ENCODE data around the gene MRPL28.
"Not testable (repeated sequence)": the region's sequence is repeated elsewhere in the genome, so short reads cannot be mapped to it uniquely, and the experiment has no call there.

The MRPL28 gene

DNA sequence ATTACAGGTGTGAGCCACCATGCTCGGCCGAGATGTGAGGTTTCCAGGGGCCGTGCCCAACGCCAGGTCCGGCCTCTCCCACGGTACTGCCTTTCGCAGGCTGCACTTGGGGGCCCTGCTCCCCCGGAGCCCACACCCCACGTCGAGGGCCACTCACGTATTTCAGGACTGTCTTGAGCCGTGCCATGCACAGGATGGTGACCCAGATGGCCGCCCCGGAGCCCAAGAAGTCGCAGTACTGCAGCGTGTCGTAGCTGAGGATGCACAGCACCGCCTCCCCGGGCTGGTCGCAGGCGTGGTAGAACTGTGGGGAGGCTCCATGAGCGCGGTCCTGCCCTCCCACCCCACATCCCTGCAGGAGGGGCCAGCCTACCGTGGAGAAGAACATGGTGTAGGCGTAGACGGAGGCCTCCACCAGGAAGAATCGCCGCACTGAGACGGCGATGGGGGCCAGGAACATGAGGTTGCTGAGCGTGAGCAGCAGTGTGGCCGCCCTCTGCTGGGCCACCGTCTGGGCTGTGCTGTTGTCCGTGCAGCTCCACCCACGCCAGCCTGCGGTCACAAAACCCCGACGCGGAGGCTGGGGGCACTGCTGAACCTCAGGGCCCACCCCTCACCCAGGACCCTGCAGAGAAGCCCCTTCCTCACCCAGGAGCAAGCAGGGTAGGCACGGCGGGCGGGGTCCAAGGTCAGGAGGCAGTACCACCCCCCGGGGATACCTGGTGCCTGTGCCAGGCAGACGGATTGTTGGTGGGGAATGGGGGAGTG, 3.7 kb upstream of the MRPL28 start:
- DNase-seq (ENCODE audit: low read depth in 2 of 2), result no peak

- no peak for DNase-seq (ENCODE audit: low read depth in 2 of 2)
Measured at GRCh38 chr16:373020-373598, 2.8 kb upstream of the MRPL28 start.

DNA sequence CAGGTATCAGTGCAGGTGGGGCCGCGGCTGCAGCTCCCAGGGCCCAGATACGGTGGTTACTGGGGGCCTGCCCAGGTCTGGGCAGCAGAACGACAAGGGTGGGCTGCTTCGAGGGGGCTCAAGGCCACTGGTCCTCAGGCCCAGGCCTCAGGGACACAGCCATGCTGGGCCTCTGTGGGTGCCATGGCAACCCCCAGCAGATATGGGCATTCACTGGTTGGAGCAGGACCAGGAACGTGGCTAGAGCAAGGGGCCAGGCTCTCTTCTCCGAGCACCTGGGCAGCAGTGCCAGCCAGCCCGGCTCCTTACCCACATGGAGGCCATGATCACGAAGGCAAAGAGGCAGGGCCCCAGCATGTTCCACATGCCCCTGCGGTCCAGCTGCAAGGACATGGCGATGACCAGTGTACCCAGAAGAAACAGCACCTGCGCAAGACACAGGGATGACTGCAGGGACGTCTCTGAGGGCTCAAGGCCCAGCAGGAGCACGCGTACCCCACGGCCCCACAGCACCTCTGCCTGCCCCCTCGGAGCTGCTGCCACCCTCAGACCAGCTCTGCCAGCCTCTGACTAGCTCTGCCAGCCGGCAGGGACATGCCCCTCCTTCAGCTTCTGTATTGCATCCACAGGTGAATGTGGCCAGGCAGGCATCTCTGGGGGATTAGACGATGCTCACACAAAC, 2.1 kb upstream of the MRPL28 start:
- no peak for DNase-seq (ENCODE audit: low read depth in 2 of 2)

DNA sequence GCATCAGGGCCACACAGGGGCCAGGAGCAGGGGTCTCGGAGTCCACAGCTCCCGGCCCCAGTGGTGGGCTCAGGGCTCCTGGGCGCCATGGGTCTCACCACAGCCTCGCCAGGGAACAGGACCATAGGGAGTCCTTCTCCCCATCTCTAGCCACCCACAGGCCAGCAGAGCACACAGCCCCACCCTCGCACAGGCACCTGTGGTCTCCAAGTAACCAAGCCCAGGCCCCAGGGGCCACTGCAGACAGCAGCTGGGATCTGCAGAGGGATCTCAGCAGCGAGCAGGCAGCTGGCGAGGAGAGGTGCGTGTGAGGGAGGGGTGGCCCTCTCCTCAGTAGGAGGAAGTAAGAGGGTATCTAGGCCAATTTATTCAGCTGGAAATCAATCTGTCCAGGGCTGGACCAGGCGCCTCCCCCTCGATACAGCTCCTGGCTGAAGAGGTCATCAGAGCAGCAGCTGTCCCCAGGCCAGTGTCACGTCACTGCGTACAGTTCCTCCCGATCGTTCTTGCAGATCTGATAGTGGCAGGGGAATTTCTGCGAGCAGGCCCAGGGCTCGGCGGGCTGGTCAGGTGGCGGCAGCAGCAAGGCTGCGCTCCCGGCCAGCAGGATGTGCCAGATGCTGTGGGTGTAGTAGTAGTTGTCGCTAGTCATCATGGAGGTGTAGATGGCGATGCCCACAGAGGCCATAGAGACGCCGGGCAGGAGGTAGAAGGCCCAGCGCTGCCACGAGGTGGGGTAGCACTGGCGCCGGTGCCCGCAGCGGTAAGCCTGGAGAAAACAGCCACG, 1.4 kb upstream of the MRPL28 start:
- DNase-seq (ENCODE audit: low read depth in 2 of 2), result no peak

GRCh38 chr16:370979-371514, 709 bp upstream of the MRPL28 start:
- no peak for DNase-seq (ENCODE audit: low read depth in 2 of 2)

DNA sequence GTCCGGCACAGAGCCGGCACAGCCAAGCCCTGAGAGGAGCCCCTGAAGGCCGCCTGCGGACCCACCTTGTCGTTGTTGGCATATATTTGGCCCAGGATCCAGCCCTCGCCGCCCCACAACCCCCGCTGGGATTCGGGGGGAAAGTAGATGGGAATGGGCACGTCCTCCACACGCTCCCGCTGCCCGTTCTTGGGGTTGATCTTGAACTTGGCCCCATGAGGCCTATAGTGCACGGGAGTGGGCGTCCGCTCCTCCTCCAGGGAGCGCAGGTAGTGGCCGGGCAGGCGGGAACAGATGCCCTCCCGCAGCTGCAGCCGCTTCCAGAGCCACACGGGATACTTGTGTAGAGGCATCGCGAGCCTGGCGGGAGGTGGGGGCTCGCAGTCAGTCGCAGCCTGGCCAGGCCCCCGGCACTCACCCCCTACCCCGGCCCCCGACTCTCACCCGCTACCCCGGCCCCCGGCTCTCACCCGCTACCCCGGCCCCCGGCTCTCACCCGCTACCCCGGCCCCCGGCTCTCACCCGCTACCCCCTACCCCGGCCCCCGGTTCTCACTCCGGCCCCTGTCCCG, 387 bp downstream of the MRPL28 start:
- no peak for DNase-seq (ENCODE audit: low read depth in 2 of 2)

DNA sequence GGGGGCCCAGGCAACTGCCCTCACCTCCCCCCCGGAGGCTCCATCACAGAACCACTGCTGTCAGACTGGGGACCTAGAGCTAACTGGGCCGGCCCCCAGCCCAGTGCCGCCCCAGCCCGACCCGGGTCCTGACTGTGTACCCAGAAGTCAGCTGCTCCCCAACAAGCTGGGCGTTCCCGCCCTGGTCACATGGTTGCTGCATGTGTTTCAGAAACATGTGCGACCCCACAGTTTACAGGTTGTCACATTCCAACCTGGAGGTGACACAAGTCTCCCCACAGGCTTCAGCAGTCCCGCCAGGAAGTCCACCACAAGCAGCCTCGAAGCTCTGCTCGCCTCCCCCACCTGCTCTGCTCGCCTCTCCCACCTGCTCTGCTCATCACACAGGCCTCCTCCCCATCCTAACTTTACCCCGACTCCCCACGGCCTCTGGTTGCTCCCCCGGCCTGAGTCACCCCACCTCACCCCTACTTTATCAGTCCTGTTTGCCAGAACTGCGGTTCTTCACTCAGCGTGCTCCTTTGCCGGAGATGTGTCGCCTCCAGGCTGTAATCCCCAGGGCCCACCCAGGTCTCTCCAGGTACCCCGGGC, 968 bp downstream of the MRPL28 start:
- DNase-seq (ENCODE audit: low read depth in 2 of 2), result no peak

- no peak for DNase-seq (ENCODE audit: low read depth in 2 of 2)
Measured at GRCh38 chr16:368388-369158, 1.8 kb downstream of the MRPL28 start.

DNA sequence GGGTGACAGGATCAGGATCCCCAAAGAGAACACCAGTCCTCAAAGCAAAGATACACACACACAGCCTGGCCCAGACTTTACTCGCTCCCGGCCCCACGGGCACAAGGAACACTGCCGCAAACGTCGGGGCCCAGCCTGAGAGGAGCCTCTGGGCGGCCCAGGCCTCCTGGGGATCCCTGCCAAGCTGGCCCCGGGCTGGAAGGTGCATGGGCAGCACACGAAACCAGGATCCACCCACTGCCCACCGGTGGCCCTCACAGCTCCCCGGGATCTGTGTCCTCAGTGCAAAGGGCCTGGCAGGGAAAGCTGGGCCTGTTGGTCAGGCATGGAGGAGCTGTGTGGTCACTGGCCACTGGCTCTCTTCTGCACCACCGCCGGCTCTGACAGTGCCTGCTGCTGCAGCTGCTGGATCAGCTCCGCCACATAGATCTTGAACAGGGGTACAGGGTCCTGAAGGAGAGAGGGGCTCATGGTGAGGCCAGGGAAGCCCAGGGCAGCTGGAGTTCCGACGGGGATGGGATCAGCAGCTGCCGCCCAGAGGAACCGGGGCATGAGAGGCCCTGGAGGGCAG, 2.9 kb downstream of the MRPL28 start:
- no peak for DNase-seq (ENCODE audit: low read depth in 2 of 2)

- DNase-seq (ENCODE audit: low read depth in 2 of 2), result no peak
Measured at GRCh38 chr16:366476-366875, 3.9 kb downstream of the MRPL28 start.

- DNase-seq (ENCODE audit: low read depth in 2 of 2), result no peak
Measured at GRCh38 chr16:364595-365491, 5.5 kb downstream of the MRPL28 start.

DNA sequence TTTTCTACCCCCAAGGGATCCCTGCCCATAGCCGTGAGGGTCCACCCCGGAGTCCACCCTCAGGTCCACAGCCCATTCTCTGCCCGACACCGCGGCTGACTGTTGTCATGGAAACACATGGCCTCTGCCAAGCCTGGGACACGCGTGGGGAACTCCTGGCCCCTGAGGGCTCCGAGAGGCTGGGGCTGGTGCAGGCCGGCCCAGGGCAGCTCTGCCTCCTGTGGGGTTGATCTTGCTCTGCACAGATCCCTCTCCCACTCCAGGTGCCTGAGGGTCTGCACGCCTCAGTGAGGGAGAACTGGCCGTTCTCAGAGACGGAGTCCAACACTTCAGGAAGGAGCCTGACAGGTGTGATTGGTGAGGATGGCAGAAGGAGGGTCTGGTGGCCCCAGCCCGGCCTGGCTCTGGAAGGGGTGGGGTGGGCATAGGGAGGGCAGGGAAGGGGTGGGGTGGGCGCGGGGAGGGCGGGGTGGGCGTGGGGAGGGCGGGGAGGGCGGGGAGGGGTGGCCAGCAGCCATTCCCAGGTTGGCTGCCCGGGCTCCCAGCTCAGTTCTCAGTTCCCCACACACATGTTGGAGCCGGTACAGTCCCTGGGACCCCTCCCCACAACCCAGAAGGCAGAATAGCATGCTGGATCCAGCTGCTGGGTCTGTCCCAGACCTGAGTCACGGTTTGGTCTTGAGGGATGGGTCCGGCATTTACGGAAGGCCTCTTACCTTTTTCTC, 6.4 kb downstream of the MRPL28 start:
- no peak for DNase-seq (ENCODE audit: low read depth in 2 of 2)

DNA sequence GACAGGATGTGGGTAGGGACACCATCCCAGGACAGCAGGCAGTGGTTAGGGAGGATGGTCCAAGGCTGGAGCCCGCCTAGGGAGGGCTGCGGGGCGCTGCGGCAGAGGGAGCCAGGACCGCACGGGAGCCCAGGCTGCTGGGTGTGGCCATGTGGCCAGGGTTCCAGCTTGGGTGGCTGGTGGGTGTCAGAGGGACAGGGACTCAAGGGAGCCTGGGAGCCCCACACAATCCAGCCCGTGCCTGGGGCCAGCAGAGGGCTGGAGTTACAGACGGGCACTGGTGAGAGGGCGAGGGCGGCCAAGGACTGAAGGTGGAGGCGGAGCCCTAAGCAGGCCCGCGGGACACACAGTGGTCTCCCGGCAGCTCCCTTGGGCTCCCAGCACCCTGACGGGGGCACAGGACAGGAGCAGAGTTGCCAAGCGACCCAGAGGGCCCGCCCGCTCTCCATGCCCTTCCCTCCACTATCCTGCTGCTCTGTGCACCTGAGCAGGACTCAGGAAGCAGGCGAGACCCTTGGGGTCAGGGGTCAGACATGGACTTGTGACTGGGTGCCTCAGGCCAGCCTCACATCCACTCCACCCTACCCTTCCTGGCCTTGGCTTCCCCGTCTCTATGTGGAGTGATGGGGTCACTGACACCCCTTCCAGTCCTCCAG, 7.1 kb downstream of the MRPL28 start:
- DNase-seq (ENCODE audit: low read depth in 2 of 2), result no peak

- DNase-seq (ENCODE audit: low read depth in 2 of 2), result not testable (repeated sequence)
Measured at GRCh38 chr16:362702-362999, 7.7 kb downstream of the MRPL28 start.

DNA sequence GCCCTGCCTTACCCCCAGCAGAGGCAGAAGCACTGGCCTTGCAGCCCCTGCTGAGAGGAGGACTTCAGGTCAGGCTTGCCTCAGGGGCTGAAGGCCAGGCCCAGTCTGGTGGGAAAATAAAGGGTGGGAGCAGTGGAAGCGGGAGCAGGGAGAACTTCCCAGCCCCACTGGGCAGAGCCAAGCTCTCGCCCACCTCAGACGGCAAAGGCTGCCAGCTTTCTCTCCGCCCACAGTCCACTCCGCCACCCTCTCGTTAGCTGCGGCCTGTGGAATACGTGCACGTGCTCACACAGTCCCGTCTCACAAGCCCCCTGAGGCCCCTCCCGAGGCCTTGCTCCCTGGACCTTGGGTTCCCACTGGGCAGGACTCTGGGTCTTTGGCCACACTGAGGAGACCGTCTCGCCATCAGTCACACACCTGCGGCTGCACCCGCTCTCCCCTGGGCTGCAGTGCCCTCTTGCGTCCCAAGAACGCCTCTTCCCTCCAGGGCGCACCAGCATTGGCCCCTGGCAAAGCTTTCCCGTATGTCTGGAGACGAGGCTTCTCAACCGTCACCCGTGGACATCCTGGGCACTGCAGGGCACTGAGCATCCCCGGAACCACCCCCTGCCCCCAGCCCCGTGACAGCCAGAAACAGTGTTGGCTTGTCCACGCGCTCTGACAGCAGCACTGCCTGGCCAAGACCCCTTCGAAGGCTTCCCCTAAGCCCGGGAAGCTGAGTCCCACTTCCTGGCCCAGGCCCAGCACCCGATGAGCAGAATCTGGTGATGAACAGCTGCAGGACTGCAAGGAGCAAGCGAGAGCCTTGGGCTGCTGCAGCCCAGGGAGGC, 8.3 kb downstream of the MRPL28 start:
- DNase-seq (ENCODE audit: low read depth in 2 of 2), result peak in 1 of 2 donors; percentile 44

DNA sequence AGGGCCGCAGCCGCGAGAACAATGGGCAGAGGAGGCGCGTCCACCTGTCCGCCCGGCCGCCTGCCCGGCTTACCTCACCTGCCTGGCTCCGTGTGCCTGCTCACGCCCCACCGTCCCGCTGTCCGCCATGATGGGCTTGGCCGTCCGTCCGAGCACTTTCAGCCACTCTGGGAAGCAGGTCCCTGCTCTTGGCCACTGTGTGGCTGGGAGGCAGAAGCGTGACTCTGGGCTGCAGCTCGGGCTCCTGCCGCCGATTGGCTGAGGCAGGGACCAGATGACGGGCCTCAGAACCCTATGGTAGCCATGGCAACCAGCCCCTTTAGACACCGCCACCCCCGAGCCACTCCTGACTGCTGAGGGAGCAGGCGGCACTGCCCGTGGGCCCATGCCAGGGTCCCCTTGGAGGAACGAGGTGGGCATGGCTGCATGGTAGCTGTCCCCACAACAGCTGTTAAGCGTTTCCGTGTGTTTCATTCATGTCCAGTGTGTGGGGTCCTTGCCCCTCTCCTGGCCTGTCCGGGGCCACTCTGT, 8.9 kb downstream of the MRPL28 start:
- DNase-seq (ENCODE audit: low read depth in 2 of 2), result no peak
